HUES6 (cell line): ENCODE results near the gene GABRA5.

ENCODE experiments used
- H3K27ac ChIP-seq: 2 replicates; pipeline ENCODE4 v1.7.0; 2013; ENCODE audit warnings: low read depth, mild to moderate bottlenecking, low read length, inconsistent platforms
- H3K27me3 ChIP-seq: 2 replicates; pipeline ENCODE4 v1.6.1; 2013; ENCODE audit warnings: low read length; ENCODE audit not compliant: control insufficient read depth, insufficient read depth
- H3K36me3 ChIP-seq: 2 replicates; pipeline ENCODE4 v1.6.1; 2013; ENCODE audit warnings: low read length; ENCODE audit not compliant: control insufficient read depth, insufficient read depth
- H3K4me1 ChIP-seq: 2 replicates; pipeline ENCODE4 v1.6.1; 2013; ENCODE audit warnings: low read length; ENCODE audit not compliant: control insufficient read depth, insufficient read depth
- H3K4me3 ChIP-seq: 2 replicates; pipeline ENCODE4 v1.5.1; 2013; ENCODE audit warnings: low read depth, low read length
- H3K9ac ChIP-seq: one replicate; pipeline ENCODE4 v1.6.1; 2013; ENCODE audit warnings: mild to moderate bottlenecking, low read length
- H3K9me3 ChIP-seq: 2 replicates; pipeline ENCODE4 v1.6.1; 2013; ENCODE audit warnings: low read depth, low read length; ENCODE audit not compliant: control insufficient read depth, insufficient read depth

Gene GABRA5

GRCh38 chr15:26928051-26928450 lies 61.2 kb downstream of the GABRA5 start:
- Histone ChIP-seq H3K9ac (no peak overlapping the region), H3K36me3 (no peaks in the 10 kb centered on the region), H3K4me3 (no peak overlapping the region)

DNA sequence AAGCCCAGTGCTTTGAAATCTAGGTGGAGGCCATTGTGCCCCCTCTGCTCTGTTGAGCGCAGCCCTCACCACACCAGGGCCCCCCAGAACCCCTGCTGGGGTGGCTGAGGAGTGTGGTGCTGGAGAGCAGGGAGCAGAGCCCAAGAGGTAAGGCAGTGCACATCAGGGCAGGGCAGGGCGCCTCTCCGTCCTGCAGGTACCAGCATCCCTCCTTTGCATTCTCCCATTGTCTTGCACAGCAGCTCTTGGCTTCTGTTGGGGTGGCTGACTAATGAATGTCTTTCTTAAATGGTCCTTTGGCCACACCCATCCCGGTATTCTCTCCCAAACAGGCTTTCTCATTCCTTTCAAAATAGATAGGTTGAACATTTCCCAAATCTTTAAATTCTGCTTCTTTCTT lies 62.7 kb downstream of the GABRA5 start:
- H3K9ac ChIP-seq: no peak overlapping the region
- no peaks in the 10 kb centered on the region for H3K36me3 ChIP-seq
- H3K4me1 ChIP-seq: peaks cover 6% of the 10 kb centered on the region; the same call in 1 of the 2 replicates
- H3K27ac ChIP-seq: no peak overlapping the region
- no peaks in the 10 kb centered on the region for H3K27me3 ChIP-seq
- H3K4me3 ChIP-seq: no peak overlapping the region
- no peaks in the 10 kb centered on the region for H3K9me3 ChIP-seq

More at GRCh38 chr15:26928051-26928450, 61.2 kb downstream of the GABRA5 start:
- Histone ChIP-seq H3K27me3 (no peaks in the 10 kb centered on the region), H3K4me1 (peaks cover 6% of the 10 kb centered on the region; the same call in 1 of the 2 replicates), H3K9me3 (no peaks in the 10 kb centered on the region), H3K27ac (no peak overlapping the region)

DNA sequence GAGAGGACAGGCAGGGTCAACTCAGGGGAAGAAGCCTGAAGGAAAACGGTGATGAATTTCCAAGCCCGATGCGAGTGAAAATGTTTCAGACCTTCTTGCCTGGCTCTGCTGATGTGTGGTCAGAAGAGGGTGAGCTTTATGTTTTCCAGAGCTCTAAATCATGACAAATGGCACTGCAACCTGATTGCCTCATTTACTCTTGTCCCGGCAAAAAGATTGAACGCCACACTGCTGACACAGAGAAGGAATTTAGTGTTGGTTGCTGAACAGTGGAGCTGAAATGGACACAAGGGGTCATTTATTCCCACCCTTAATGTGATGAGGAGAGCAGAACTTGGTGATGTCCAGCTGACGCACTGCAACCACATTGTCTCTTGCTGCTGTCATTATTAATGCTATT lies 68.0 kb downstream of the GABRA5 start:
- H3K27me3 ChIP-seq: no peaks in the 10 kb centered on the region
- H3K27ac ChIP-seq: no peak overlapping the region
- no peaks in the 10 kb centered on the region for H3K9me3 ChIP-seq
- H3K4me3 ChIP-seq: no peak overlapping the region
- H3K9ac ChIP-seq: no peak overlapping the region
- no peaks in the 10 kb centered on the region; the same call in 1 of the 2 replicates for H3K36me3 ChIP-seq
- no peaks in the 10 kb centered on the region for H3K4me1 ChIP-seq

DNA sequence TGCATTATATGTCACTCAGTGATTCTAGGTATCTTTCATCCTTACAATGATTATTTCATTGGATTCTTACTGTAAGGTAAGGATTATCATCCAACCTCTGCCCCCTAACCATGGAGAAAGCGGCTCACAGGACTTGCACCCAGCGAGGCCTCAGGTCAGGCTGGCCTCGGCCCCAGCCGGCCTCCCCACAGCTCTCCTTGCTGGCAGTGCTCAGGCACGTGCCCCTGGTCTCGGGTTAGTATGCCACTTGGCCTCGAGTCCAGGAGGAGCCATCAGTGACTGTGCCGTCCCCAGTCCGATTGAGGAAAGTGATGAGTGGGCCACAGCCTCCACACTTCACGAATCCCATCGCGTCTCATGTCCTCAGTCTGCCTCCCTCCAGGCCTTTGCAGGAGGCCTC lies 68.5 kb downstream of the GABRA5 start:
- Histone ChIP-seq H3K9ac (no peak overlapping the region), H3K4me1 (no peaks in the 10 kb centered on the region), H3K27me3 (no peaks in the 10 kb centered on the region), H3K36me3 (no peaks in the 10 kb centered on the region; the same call in 1 of the 2 replicates), H3K27ac (no peak overlapping the region), H3K4me3 (no peak overlapping the region), H3K9me3 (no peaks in the 10 kb centered on the region)

DNA sequence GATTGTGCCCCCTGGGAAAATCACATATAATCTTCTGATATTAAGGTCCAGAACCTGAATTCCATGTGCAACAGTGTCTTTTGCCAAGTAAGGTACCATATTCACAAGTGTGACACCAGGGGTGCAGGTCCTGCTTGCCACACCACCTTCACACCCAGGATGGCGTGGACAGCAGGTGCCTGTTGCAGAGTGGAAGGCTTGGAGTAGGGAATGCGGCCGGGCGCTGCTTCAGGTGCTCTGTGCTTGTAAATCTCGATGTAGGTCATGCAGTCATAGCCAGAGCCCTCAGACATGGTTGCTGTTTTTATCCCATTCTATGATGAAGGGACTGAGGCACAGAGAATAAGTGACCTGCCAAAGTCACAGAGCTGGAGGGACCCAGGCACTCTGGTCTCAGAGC lies 69.6 kb downstream of the GABRA5 start:
- Histone ChIP-seq H3K27me3 (no peaks in the 10 kb centered on the region), H3K9ac (no peak overlapping the region), H3K4me1 (no peaks in the 10 kb centered on the region), H3K36me3 (no peaks in the 10 kb centered on the region; the same call in 1 of the 2 replicates), H3K4me3 (no peak overlapping the region), H3K27ac (no peak overlapping the region), H3K9me3 (no peaks in the 10 kb centered on the region)

- no peaks in the 10 kb centered on the region; the same call in 1 of the 2 replicates for H3K36me3 ChIP-seq
- no peak overlapping the region for H3K9ac ChIP-seq
- no peaks in the 10 kb centered on the region for H3K9me3 ChIP-seq
- no peaks in the 10 kb centered on the region for H3K4me1 ChIP-seq
- H3K27me3 ChIP-seq: no peaks in the 10 kb centered on the region
- no peak overlapping the region for H3K27ac ChIP-seq
- H3K4me3 ChIP-seq: no peak overlapping the region
Measured at GRCh38 chr15:26937134-26937533, 70.3 kb downstream of the GABRA5 start.

DNA sequence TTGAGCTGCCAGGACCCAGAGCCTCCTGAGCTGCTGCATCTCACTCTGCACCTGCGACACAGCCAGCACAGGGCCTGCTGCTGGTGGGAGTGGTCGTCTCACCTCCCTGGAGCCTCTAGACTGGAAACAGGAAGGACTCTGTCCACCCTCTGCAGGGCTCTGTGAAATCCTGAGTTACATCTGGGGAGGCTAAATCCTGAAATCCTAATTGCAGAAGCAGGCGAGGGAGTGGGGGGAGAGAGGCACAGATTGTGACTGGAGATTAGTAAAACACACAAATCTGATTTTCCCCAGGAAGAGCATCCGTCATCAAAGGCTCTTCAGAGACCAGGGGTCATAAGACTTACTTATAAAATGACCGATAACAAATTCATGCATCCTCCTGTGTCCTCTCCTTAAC lies 72.5 kb downstream of the GABRA5 start:
- Histone ChIP-seq H3K27ac (no peak overlapping the region), H3K9me3 (no peaks in the 10 kb centered on the region), H3K9ac (no peak overlapping the region), H3K4me3 (no peak overlapping the region), H3K4me1 (no peaks in the 10 kb centered on the region), H3K36me3 (no peaks in the 10 kb centered on the region; the same call in 1 of the 2 replicates), H3K27me3 (no peaks in the 10 kb centered on the region)

DNA sequence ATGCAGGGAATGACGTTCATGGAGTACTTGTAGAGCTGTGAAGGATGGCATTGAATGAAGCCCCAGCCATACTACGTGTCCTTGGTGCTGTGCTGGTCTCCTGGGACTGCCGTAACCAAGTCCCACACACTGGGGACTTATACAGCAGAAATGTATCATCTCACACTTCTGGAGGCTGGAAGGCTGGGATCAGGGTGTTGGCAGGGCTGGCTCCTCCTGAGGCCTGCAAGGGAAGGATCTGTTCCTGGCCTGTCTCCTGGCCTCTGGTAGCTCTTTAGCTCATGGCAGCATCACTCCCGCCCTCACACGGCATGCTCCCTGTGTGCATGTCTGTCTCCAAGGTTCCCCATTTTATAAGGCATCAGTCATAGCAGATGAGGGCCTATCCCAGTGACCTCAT lies 74.6 kb downstream of the GABRA5 start:
- Histone ChIP-seq H3K9ac (no peak overlapping the region), H3K4me1 (no peaks in the 10 kb centered on the region), H3K4me3 (no peak overlapping the region), H3K27me3 (no peaks in the 10 kb centered on the region), H3K9me3 (no peaks in the 10 kb centered on the region), H3K36me3 (no peaks in the 10 kb centered on the region; the same call in 1 of the 2 replicates), H3K27ac (no peak overlapping the region)

DNA sequence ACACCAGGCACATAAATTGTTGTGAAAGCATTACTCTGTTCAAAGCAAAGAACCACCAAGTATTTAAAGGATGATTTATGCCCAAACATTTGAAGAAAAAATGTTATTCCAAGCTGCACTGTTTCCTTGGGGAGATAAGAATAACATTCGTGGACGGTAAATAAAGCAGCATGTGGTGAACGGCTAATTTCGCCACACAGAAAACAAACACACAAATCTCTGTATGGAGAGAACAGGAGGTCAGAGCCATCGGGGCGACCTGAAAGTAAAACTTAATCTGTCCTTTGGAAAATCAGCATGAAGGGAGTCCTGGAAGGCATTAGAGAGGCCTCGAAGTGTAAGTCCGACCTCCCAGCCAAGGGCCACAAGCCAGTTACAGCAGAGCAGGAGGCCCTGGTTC lies 77.0 kb downstream of the GABRA5 start:
- Histone ChIP-seq H3K4me3 (no peak overlapping the region), H3K36me3 (no peaks in the 10 kb centered on the region), H3K27me3 (no peaks in the 10 kb centered on the region), H3K27ac (no peak overlapping the region), H3K9me3 (no peaks in the 10 kb centered on the region), H3K9ac (no peak overlapping the region), H3K4me1 (no peaks in the 10 kb centered on the region)

DNA sequence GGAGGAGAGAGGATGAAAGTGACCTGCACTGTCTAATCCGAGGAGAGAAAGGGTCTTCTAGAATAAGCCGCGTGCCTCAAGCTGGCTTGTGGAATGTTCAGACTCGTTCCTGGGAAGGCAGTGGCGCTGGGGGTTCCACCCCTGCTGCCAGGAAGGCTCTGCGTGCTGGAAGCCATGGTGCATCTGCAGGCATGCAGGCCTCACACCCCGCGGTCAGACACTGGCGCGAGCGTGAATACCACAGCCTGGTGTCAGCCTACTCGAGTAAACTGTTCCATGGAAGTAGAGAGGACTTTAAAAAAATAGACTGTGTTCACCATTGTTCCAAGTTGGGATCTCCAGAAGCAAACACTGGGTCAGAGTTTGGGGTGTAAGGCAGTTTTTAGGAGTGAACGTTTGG lies 78.2 kb downstream of the GABRA5 start:
- Histone ChIP-seq H3K27me3 (no peaks in the 10 kb centered on the region), H3K9me3 (no peaks in the 10 kb centered on the region), H3K4me3 (no peak overlapping the region), H3K4me1 (no peaks in the 10 kb centered on the region), H3K27ac (no peak overlapping the region), H3K36me3 (no peaks in the 10 kb centered on the region), H3K9ac (no peak overlapping the region)

DNA sequence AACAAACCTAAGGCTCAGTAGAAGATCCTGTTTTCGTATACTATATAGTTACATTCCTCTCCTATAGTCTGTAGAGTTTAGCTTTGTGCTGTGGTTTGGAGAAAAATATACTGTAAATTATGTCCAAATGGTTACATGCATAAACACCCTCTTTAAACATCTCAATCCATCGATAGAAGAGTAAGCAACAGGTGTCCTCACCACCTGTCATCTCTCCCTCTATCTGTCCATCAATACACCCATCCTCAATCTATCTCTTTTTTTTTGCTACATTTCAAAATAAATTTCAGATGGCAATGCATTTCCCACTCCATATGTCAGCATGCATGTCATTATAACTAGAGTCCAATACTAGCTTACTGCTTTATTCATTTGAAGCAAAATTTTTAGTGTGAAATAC lies 83.1 kb downstream of the GABRA5 start:
- H3K9me3 ChIP-seq: peaks cover 6% of the 10 kb centered on the region; the same call in 1 of the 2 replicates
- no peaks in the 10 kb centered on the region for H3K36me3 ChIP-seq
- H3K27me3 ChIP-seq: no peaks in the 10 kb centered on the region
- no peak overlapping the region for H3K4me3 ChIP-seq
- H3K4me1 ChIP-seq: no peaks in the 10 kb centered on the region
- no peak overlapping the region for H3K9ac ChIP-seq
- no peak overlapping the region for H3K27ac ChIP-seq

DNA sequence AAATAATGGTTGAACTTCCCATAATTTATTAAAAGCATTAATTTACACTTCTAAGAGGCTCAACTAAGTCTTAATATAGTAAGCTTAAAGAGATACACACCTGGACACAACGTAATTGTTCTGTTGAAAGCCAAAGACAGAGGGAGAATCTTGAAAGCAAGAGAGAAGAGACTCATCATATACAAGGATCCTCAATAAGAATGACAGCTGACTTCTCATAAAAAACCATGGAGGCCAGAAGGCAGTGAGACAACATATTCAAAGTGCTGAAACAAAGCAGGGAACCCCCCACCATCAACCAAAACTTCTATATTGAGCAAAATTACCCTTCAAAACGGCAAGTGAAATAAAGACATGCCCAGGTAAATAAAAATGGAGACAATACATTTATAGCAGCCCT lies 87.5 kb downstream of the GABRA5 start:
- Histone ChIP-seq H3K9me3 (peaks cover 6% of the 10 kb centered on the region; the same call in 1 of the 2 replicates), H3K9ac (no peak overlapping the region), H3K4me1 (no peaks in the 10 kb centered on the region), H3K4me3 (no peak overlapping the region), H3K36me3 (no peaks in the 10 kb centered on the region), H3K27ac (no peak overlapping the region), H3K27me3 (no peaks in the 10 kb centered on the region)
